IPS-20b (cell line): ENCODE data around the gene ADGRL3.
"Not testable (repeated sequence)": the region's sequence is repeated elsewhere in the genome, so short reads cannot be mapped to it uniquely, and the experiment has no call there.

Source experiments
- H3K27ac ChIP-seq: one replicate; pipeline ENCODE4 v1.5.1; 2013; ENCODE audit warnings: low read length
- H3K27me3 ChIP-seq: 2 replicates; pipeline ENCODE4 v1.6.1; 2013; ENCODE audit warnings: mild to moderate bottlenecking, low read length, inconsistent platforms; ENCODE audit not compliant: insufficient read depth
- H3K36me3 ChIP-seq: 2 replicates; pipeline ENCODE4 v1.6.1; 2013; ENCODE audit warnings: low read depth, mild to moderate bottlenecking, inconsistent platforms, low read length, moderate library complexity; ENCODE audit not compliant: insufficient read depth
- H3K4me1 ChIP-seq: 2 replicates; pipeline ENCODE4 v1.6.1; 2013; ENCODE audit warnings: mild to moderate bottlenecking, control low read depth, inconsistent platforms, low read length, moderate library complexity; ENCODE audit not compliant: insufficient read depth
- H3K4me3 ChIP-seq: 2 replicates; pipeline ENCODE4 v1.5.1; 2013; ENCODE audit warnings: mild to moderate bottlenecking, low read length, inconsistent platforms
- H3K9ac ChIP-seq: 2 replicates; pipeline ENCODE4 v1.6.1; 2013; ENCODE audit warnings: low read depth, mild to moderate bottlenecking, inconsistent platforms, low read length, moderate library complexity
- H3K9me3 ChIP-seq: 2 replicates; pipeline ENCODE4 v1.6.1; 2013; ENCODE audit warnings: mild to moderate bottlenecking, low read depth, low read length, inconsistent platforms; ENCODE audit not compliant: insufficient read depth

Gene ADGRL3

GRCh38 chr4:61373901-61374440 lies 173.8 kb downstream of the ADGRL3 start:
- Histone ChIP-seq H3K4me1 (peaks cover 25% of the 10 kb centered on the region), H3K27ac (peak overlapping the region; percentile 50), H3K36me3 (no peaks in the 10 kb centered on the region), H3K4me3 (peak overlapping the region; percentile 24; the same call in 1 of the 2 replicates), H3K9ac (peak overlapping the region; percentile 51; the same call in 1 of the 2 replicates), H3K9me3 (peaks cover 8% of the 10 kb centered on the region; the same call in 1 of the 2 replicates), H3K27me3 (no peaks in the 10 kb centered on the region)

- Histone ChIP-seq H3K27ac (peak overlapping the region; percentile 50), H3K4me3 (peak overlapping the region; percentile 24; the same call in 1 of the 2 replicates), H3K9me3 (peaks cover 8% of the 10 kb centered on the region; the same call in 1 of the 2 replicates), H3K36me3 (no peaks in the 10 kb centered on the region), H3K9ac (peak overlapping the region; percentile 51; the same call in 1 of the 2 replicates), H3K27me3 (no peaks in the 10 kb centered on the region), H3K4me1 (peaks cover 25% of the 10 kb centered on the region)
Observed at GRCh38 chr4:61374447-61374891, 174.3 kb downstream of the ADGRL3 start.

GRCh38 chr4:61375301-61375700 lies 175.2 kb downstream of the ADGRL3 start:
- H3K27me3 ChIP-seq, result no peaks in the 10 kb centered on the region
- H3K4me1 ChIP-seq, result peaks cover 25% of the 10 kb centered on the region
- H3K27ac ChIP-seq, result peak overlapping the region; percentile 33
- H3K4me3 ChIP-seq, result no peak overlapping the region
- H3K36me3 ChIP-seq, result no peaks in the 10 kb centered on the region
- peak overlapping the region; percentile 51; the same call in 1 of the 2 replicates for H3K9ac ChIP-seq
- H3K9me3 ChIP-seq, result peaks cover 8% of the 10 kb centered on the region; the same call in 1 of the 2 replicates

GRCh38 chr4:61376301-61376700 lies 176.2 kb downstream of the ADGRL3 start:
- H3K9ac ChIP-seq, result no peak overlapping the region
- no peaks in the 10 kb centered on the region for H3K27me3 ChIP-seq
- H3K4me1 ChIP-seq, result peaks cover 30% of the 10 kb centered on the region
- H3K9me3 ChIP-seq, result peaks cover 8% of the 10 kb centered on the region; the same call in 1 of the 2 replicates
- H3K4me3 ChIP-seq, result no peak overlapping the region
- H3K27ac ChIP-seq, result no peak overlapping the region
- no peaks in the 10 kb centered on the region for H3K36me3 ChIP-seq

- H3K4me3 ChIP-seq, result no peak overlapping the region
- peaks cover 8% of the 10 kb centered on the region; the same call in 1 of the 2 replicates for H3K9me3 ChIP-seq
- peaks cover 22% of the 10 kb centered on the region for H3K4me1 ChIP-seq
- no peaks in the 10 kb centered on the region for H3K27me3 ChIP-seq
- H3K36me3 ChIP-seq, result no peaks in the 10 kb centered on the region
- H3K27ac ChIP-seq, result no peak overlapping the region
- no peak overlapping the region for H3K9ac ChIP-seq
Observed at GRCh38 chr4:61379406-61379805, 179.3 kb downstream of the ADGRL3 start.

- no peak overlapping the region for H3K27ac ChIP-seq
- H3K9me3 ChIP-seq, result peaks cover 8% of the 10 kb centered on the region; the same call in 1 of the 2 replicates
- no peak overlapping the region for H3K9ac ChIP-seq
- H3K4me3 ChIP-seq, result no peak overlapping the region
- H3K36me3 ChIP-seq, result no peaks in the 10 kb centered on the region
- peaks cover 21% of the 10 kb centered on the region for H3K4me1 ChIP-seq
- no peaks in the 10 kb centered on the region for H3K27me3 ChIP-seq
Observed at GRCh38 chr4:61380865-61381264, 180.7 kb downstream of the ADGRL3 start.

GRCh38 chr4:61385256-61385655 lies 185.1 kb downstream of the ADGRL3 start:
- Histone ChIP-seq H3K27ac (no peak overlapping the region), H3K4me3 (no peak overlapping the region), H3K27me3 (no peaks in the 10 kb centered on the region; the same call in 1 of the 2 replicates), H3K9ac (no peak overlapping the region), H3K36me3 (no peaks in the 10 kb centered on the region), H3K4me1 (peaks cover 45% of the 10 kb centered on the region), H3K9me3 (no peaks in the 10 kb centered on the region)

GRCh38 chr4:61387372-61387771 lies 187.2 kb downstream of the ADGRL3 start:
- not testable (repeated sequence) for H3K9ac ChIP-seq, H3K36me3 ChIP-seq, H3K27ac ChIP-seq, H3K9me3 ChIP-seq, H3K27me3 ChIP-seq
- H3K4me3 ChIP-seq, result peak overlapping the region; percentile 27; the same call in 1 of the 2 replicates
- H3K4me1 ChIP-seq, result peaks cover 40% of the 10 kb centered on the region

- H3K27ac ChIP-seq, result no peak overlapping the region
- no peak overlapping the region for H3K4me3 ChIP-seq
- H3K4me1 ChIP-seq, result peaks cover 45% of the 10 kb centered on the region
- H3K36me3 ChIP-seq, result no peaks in the 10 kb centered on the region
- H3K9me3 ChIP-seq, result no peaks in the 10 kb centered on the region
- H3K9ac ChIP-seq, result no peak overlapping the region
- no peaks in the 10 kb centered on the region; the same call in 1 of the 2 replicates for H3K27me3 ChIP-seq
Observed at GRCh38 chr4:61389640-61390039, 189.5 kb downstream of the ADGRL3 start.

- Histone ChIP-seq H3K4me1 (peaks cover 60% of the 10 kb centered on the region), H3K36me3 (no peaks in the 10 kb centered on the region), H3K9me3 (no peaks in the 10 kb centered on the region), H3K27me3 (no peaks in the 10 kb centered on the region), H3K4me3 (peak overlapping the region; percentile 49; the same call in 1 of the 2 replicates), H3K9ac (no peak overlapping the region; the same call in 1 of the 2 replicates), H3K27ac (peak overlapping the region; percentile 78)
Observed at GRCh38 chr4:61395754-61396153, 195.6 kb downstream of the ADGRL3 start.

- Histone ChIP-seq H3K9ac (peak overlapping the region; percentile 49; the same call in 1 of the 2 replicates), H3K4me1 (peaks cover 60% of the 10 kb centered on the region), H3K27me3 (no peaks in the 10 kb centered on the region), H3K27ac (peak overlapping the region; percentile 86), H3K36me3 (no peaks in the 10 kb centered on the region), H3K9me3 (no peaks in the 10 kb centered on the region), H3K4me3 (no peak overlapping the region)
Observed at GRCh38 chr4:61397174-61397573, 197.0 kb downstream of the ADGRL3 start.

GRCh38 chr4:61400439-61401038 lies 200.4 kb downstream of the ADGRL3 start:
- H3K27ac ChIP-seq, result no peak overlapping the region
- H3K9me3 ChIP-seq, result no peaks in the 10 kb centered on the region
- H3K27me3 ChIP-seq, result no peaks in the 10 kb centered on the region
- peaks cover 45% of the 10 kb centered on the region for H3K4me1 ChIP-seq
- H3K9ac ChIP-seq, result no peak overlapping the region
- no peaks in the 10 kb centered on the region for H3K36me3 ChIP-seq
- no peak overlapping the region for H3K4me3 ChIP-seq
